ENCODE results near the gene CHMP2A.
"Not testable (repeated sequence)": the region's sequence is repeated elsewhere in the genome, so short reads cannot be mapped to it uniquely, and the experiment has no call there.

CHMP2A gene

DNA sequence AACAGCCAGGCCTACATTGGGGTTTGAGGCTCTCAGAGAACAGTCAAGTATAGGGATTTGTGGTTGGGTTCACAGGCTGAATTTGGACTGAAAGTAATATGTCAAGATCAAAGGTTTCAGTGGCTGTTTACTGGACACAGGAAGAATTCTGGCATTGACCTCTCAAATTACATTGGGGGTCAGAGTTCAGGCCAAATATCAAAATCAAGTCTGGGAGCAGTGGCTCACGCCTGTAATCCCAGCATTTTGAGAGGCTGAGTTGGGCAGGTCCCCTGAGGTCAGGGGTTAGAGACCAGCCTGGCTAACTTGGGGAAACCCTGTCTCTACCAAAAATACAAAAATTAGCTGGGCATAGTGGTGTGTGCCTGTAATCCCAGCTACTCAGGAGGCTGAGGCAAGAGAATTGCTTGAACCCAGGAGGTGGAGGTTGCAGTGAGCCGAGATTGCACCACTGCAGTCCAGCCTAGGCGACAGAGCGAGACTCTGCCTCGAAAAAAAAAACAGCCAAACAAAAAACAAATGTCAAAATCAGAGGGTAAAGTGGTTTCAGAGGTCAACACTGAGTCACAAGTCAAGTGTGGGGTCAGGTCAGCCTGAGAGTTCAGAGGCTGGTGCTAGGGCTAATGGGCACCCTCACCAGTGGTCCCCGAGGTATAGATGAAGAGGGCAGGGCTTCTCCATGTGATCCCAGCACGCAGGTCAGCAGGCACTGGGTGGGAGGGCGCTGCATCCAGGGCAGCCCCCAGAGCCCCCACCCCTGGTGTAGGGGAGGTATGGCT lies 44.6 kb downstream of the CHMP2A start:
- DNase-seq (ENCODE audit: low read depth), result no peak
- no peak overlapping the region for H3K4me3 ChIP-seq (ENCODE audit: low read depth, low read length)
- TF ChIP-seq, protein P1, sequence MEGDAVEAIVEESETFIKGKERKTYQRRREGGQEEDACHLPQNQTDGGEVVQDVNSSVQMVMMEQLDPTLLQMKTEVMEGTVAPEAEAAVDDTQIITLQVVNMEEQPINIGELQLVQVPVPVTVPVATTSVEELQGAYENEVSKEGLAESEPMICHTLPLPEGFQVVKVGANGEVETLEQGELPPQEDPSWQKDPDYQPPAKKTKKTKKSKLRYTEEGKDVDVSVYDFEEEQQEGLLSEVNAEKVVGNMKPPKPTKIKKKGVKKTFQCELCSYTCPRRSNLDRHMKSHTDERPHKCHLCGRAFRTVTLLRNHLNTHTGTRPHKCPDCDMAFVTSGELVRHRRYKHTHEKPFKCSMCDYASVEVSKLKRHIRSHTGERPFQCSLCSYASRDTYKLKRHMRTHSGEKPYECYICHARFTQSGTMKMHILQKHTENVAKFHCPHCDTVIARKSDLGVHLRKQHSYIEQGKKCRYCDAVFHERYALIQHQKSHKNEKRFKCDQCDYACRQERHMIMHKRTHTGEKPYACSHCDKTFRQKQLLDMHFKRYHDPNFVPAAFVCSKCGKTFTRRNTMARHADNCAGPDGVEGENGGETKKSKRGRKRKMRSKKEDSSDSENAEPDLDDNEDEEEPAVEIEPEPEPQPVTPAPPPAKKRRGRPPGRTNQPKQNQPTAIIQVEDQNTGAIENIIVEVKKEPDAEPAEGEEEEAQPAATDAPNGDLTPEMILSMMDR (IDR thresholded peaks at IDR 0.05; ENCODE audit: low read depth, low read length, missing control alignments), result no peak
- in situ Hi-C loops (cut with HindIII; ENCODE audit: low sequenced_read_pairs), result no loop called here

DNA sequence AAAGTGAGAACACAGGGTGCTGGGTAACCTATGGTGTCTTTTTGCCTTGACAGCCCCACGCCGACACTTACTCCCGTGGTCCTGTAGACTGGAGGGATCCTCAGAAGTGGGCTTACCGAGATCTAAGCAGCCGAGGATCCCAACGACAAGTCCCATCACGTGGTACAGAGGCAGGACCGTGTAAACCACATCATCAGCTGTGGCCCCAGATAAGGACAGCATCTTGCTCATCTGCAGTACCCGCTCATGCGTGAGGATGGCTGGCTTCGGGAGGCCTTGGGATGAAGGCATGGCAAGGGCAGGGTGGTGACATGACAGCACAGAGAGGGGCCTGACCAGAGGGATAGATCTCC lies 45.2 kb downstream of the CHMP2A start:
- H3K4me3 ChIP-seq (ENCODE audit: low read depth, low read length), result no peak overlapping the region
- no peak for DNase-seq (ENCODE audit: low read depth)
- TF ChIP-seq, protein P1 (IDR thresholded peaks at IDR 0.05; ENCODE audit: low read depth, low read length, missing control alignments), result no peak
- in situ Hi-C loops (cut with HindIII; ENCODE audit: low sequenced_read_pairs), result no loop called here

DNA sequence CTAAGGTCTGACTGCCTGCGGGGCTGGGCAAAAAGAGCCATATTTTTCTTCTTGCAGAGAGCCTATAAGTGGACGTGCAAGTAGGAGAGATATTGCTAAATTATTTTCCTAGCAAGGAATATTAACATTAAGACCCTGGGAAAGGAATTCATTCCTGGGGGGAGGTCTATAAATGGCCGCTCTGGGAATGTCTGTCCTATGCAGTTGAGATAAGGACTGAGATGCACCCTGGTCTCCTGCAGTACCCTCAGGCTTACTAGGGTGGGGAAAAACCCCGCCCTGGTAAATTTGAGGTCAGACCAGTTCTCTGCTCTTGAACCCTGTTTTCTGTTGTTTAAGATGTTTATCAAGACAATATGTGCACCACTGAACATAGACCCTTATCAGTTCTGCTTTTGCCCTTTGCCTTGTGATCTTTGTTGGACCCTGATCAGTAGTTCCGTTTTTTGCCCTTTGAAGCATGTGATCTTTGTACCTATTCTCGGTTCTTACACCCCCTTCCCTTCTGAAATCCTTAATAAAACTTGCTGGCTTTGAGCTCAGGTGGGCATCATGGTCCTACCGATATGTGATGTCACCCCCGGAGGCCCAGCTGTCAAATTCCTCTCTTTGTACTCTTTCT lies 47.2 kb downstream of the CHMP2A start:
- in situ Hi-C loops (cut with HindIII; ENCODE audit: low sequenced_read_pairs); DNase-seq (ENCODE audit: low read depth); H3K4me3 ChIP-seq (ENCODE audit: low read depth, low read length): not testable (repeated sequence)
